Smooth muscle cell (in vitro differentiated cells): ENCODE results near the gene MLPH. TPM values are rescaled to one million over a fixed set of nuclear protein-coding genes. Genes with fewer than 3 reads are reported as not detected.
A peak's percentile ranks its signal among the peaks of the same experiment; 100 is the strongest.

Experiments
- DNase-seq: peaks from one replicate; lab custom pipeline; 2025; ENCODE audit not compliant: unreplicated experiment; lab: John Stamatoyannopoulos, UW
- H2AFZ ChIP-seq: fragments of 200-600 bp; sonication (generic); 2 replicates; pipeline ENCODE4 v1.6.0; 2016; ENCODE audit warnings: antibody characterized with exemption, low read depth, mild to moderate bottlenecking
- H3F3A ChIP-seq: fragments of 200-600 bp; sonication (generic); 2 replicates; pipeline ENCODE4 v1.6.0; 2017; ENCODE audit warnings: antibody characterized with exemption, low read depth
- H3K27ac ChIP-seq: fragments of 200-600 bp; sonication (generic); 2 replicates; pipeline ENCODE4 v1.5.1; 2016; ENCODE audit warnings: low read depth, mild to moderate bottlenecking
- H3K27me3 ChIP-seq: fragments of 200-600 bp; sonication (generic); 2 replicates; pipeline ENCODE4 v1.6.1; 2016; ENCODE audit warnings: low read depth, mild to moderate bottlenecking
- H3K36me3 ChIP-seq: fragments of 200-600 bp; sonication (generic); 2 replicates; pipeline ENCODE4 v1.5.1; 2016; ENCODE audit warnings: low read depth
- H3K4me1 ChIP-seq: fragments of 200-600 bp; sonication (generic); 2 replicates; pipeline ENCODE4 v1.5.1; 2016; ENCODE audit warnings: low read depth
- H3K4me2 ChIP-seq: fragments of 200-600 bp; sonication (generic); 2 replicates; pipeline ENCODE4 v1.6.0; 2016; ENCODE audit warnings: mild to moderate bottlenecking
- H3K4me3 ChIP-seq: fragments of 200-600 bp; sonication (generic); 2 replicates; pipeline ENCODE4 v1.5.1; 2016; ENCODE audit warnings: mild to moderate bottlenecking
- H3K79me2 ChIP-seq: fragments of 200-600 bp; sonication (generic); 2 replicates; pipeline ENCODE4 v1.6.0; 2016; ENCODE audit warnings: low read depth, mild to moderate bottlenecking
- H3K9ac ChIP-seq: fragments of 200-600 bp; sonication (generic); 2 replicates; pipeline ENCODE4 v1.6.0; 2016; ENCODE audit warnings: low read depth
- H3K9me3 ChIP-seq: fragments of 200-600 bp; sonication (generic); replicated peaks from 2 replicates; pipeline ENCODE4 v1.5.1; 2016; ENCODE audit warnings: low read depth
- H4K20me1 ChIP-seq: fragments of 200-600 bp; sonication (generic); 2 replicates; pipeline ENCODE4 v1.6.0; 2016; ENCODE audit warnings: low read depth
- WGBS: methylation state at CpG from one replicate; pipeline ENCODE4 v1.1.7; 2016; ENCODE audit warnings: low lambda C conversion rate; 5-methylcytosine and 5-hydroxymethylcytosine counted together
- polyA plus RNA-seq: library from polyadenylated mRNA; unstranded; fragments of >200 nt; fragmentation: Nextera tagmentation; extraction: Ambion mirVana; gene quantifications from 2 replicates; pipeline ENCODE4 v1.2.1, GENCODE V29; 2016
- total RNA-seq: library from RNA; depleted of rRNA; stranded (reverse); fragments of >200 nt; gene quantifications from 2 replicates; pipeline ENCODE4 v1.2.3, GENCODE V29; 2014
- TF ChIP-seq, protein P1 (sequence below): fragments of 200-600 bp; sonication (generic); IDR thresholded peaks from 2 replicates; pipeline ENCODE4 v1.5.1; 2017; ENCODE audit warnings: borderline replicate concordance, mild to moderate bottlenecking, antibody characterized with exemption; ENCODE audit not compliant: insufficient read depth, poor library complexity, severe bottlenecking

The MLPH gene
- total and polyA plus RNA-seq, 2 experiments from 2014 or later: 32.8 to 36.4 TPM

DNA sequence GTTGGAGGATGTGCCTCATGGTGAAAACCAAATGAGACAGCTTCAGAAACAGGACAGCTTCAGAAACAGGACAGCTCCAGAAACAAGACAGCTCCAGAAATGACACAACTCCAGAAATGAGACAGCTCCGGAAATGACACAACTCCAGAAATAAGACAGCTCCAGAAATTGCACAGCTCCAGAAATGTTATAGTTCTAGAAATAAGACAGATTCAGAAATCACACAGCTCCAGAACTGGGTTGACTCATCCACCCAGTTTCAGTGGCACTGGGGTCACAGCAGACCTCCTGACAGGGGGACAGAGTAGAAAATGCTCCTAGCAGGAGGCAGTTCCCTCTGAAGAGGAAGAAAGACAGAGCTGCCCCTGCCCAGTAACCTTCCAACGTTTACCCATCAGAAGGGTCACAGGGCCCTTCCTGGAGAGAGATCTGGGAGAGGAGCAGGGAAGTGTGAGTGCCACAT, 46.2 kb upstream of the MLPH start:
- Histone ChIP-seq H3K4me2 (peak overlapping the region; percentile 68), H3K27ac (peak overlapping the region; percentile 100), H3K4me1 (peaks cover 9% of the 10 kb centered on the region), H3K36me3 (no peaks in the 10 kb centered on the region), H3K9ac (peak overlapping the region; percentile 57), H2AFZ (no peak overlapping the region), H3F3A (peaks cover 27% of the 10 kb centered on the region), H3K79me2 (peaks cover 6% of the 10 kb centered on the region), H3K9me3 (no peaks in the 10 kb centered on the region), H4K20me1 (no peaks in the 10 kb centered on the region), H3K27me3 (no peaks in the 10 kb centered on the region), H3K4me3 (no peak overlapping the region)
- no peak for DNase-seq
- TF ChIP-seq, protein P1, sequence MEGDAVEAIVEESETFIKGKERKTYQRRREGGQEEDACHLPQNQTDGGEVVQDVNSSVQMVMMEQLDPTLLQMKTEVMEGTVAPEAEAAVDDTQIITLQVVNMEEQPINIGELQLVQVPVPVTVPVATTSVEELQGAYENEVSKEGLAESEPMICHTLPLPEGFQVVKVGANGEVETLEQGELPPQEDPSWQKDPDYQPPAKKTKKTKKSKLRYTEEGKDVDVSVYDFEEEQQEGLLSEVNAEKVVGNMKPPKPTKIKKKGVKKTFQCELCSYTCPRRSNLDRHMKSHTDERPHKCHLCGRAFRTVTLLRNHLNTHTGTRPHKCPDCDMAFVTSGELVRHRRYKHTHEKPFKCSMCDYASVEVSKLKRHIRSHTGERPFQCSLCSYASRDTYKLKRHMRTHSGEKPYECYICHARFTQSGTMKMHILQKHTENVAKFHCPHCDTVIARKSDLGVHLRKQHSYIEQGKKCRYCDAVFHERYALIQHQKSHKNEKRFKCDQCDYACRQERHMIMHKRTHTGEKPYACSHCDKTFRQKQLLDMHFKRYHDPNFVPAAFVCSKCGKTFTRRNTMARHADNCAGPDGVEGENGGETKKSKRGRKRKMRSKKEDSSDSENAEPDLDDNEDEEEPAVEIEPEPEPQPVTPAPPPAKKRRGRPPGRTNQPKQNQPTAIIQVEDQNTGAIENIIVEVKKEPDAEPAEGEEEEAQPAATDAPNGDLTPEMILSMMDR: no peak
- 32% methylated on average over 2 of the region's 2 CpGs for WGBS

DNA sequence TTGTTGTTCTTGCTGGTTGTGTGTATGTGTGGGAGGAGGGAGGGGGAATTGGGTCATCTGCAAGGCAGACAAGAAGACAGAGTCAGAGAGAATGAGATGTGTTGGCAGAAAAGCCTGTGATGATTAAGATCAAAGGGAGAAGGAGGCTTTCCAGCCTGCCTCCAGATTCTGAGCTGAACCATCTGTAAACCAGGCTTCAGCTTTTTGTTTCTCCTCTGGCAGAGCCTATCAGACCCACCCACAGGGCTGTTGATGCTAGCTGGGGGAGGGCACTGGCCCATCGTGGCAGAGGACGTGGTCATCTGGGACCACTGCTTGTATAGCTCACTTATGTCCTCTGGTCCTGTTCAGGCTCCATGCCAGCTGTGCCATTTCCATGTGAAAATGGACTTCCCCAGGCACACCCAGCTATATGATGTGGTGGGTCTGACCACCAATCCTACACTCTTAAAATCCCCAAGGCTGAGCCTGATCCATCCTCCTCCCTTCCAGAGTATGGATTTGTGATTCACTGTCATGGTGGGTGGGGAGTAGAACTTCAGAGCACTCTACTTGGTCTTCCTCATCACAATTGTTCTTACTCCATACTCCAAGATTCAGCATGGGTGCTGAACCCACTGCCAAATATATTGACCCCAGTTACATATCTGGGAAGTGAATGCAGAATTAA, 45.3 kb upstream of the MLPH start:
- H3K79me2 ChIP-seq: peaks cover 6% of the 10 kb centered on the region
- 22% methylated on average over 2 of the region's 2 CpGs for WGBS
- H3F3A ChIP-seq: peaks cover 27% of the 10 kb centered on the region
- H4K20me1 ChIP-seq: no peaks in the 10 kb centered on the region
- no peaks in the 10 kb centered on the region for H3K9me3 ChIP-seq
- TF ChIP-seq, protein P1: no peak
- H3K9ac ChIP-seq: peak overlapping the region; percentile 57
- peak overlapping the region; percentile 100 for H3K27ac ChIP-seq
- no peaks in the 10 kb centered on the region for H3K36me3 ChIP-seq
- no peaks in the 10 kb centered on the region for H3K27me3 ChIP-seq
- peak overlapping the region; percentile 68 for H3K4me2 ChIP-seq
- no peak overlapping the region for H2AFZ ChIP-seq
- H3K4me3 ChIP-seq: no peak overlapping the region
- DNase-seq: no peak
- H3K4me1 ChIP-seq: peaks cover 4% of the 10 kb centered on the region

DNA sequence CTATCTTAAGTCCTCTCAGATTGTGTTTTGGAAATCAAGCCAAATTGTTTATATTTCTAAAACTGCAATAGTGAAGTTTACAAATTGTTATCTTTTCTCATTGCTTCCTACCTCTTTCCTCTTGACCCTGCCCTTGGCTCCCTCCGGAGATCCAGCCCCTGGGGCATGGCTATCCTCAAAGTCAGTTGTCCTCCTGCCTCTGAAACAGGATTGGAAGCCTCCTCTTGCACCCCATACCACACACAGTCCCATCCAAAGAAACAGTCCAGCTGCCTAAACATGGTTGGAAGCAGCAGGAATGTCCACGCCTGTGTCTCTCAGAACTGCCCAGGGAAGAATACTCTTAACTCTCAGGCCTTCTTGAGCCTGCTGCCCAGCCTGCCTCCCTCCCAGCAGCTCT, 43.0 kb upstream of the MLPH start:
- Histone ChIP-seq H2AFZ (no peak overlapping the region), H3K4me2 (no peak overlapping the region), H3K4me3 (no peak overlapping the region), H3K4me1 (peaks cover 4% of the 10 kb centered on the region), H3F3A (peaks cover 27% of the 10 kb centered on the region), H3K9ac (no peak overlapping the region), H3K27me3 (no peaks in the 10 kb centered on the region), H3K27ac (no peak overlapping the region), H4K20me1 (no peaks in the 10 kb centered on the region), H3K9me3 (no peaks in the 10 kb centered on the region), H3K36me3 (no peaks in the 10 kb centered on the region), H3K79me2 (peaks cover 6% of the 10 kb centered on the region)
- DNase-seq: no peak
- TF ChIP-seq, protein P1: no peak
- WGBS: 67% methylated on average over 2 of the region's 2 CpGs
